IMR-90 (cell line): Measurements from ENCODE around the gene CEP68.

ENCODE experiments used
- CTCF ChIP-seq: conservative IDR thresholded peaks from 2 replicates; pipeline ENCODE4 v1.5.1; 2012; ENCODE audit warnings: mild to moderate bottlenecking, low read depth, low read length, improper control_type of control experiment
- ELK1 ChIP-seq: fragments of 150-350 bp; IDR thresholded peaks from 2 replicates; pipeline ENCODE4 v1.6.1; 2016; ENCODE audit warnings: low read depth, mild to moderate bottlenecking, low read length, moderate library complexity, borderline replicate concordance
- MAZ ChIP-seq: IDR thresholded peaks from 2 replicates; pipeline ENCODE4 v1.6.1; 2012; ENCODE audit warnings: low read depth, mild to moderate bottlenecking, low read length, improper control_type of control experiment, moderate library complexity, borderline replicate concordance
- NFE2L2 ChIP-seq: fragments of 150-350 bp; IDR thresholded peaks from 2 replicates; pipeline ENCODE4 v1.6.1; 2016; ENCODE audit warnings: low read depth, mild to moderate bottlenecking, low read length
- RAD21 ChIP-seq: IDR thresholded peaks from 2 replicates; pipeline ENCODE4 v1.6.1; 2012; ENCODE audit warnings: low read length, improper control_type of control experiment

GRCh38 chr2:65120990-65121693 lies 64.9 kb downstream of the CEP68 start:
- TF ChIP-seq CTCF, result no peak
- no peak for TF ChIP-seq ELK1
- TF ChIP-seq MAZ, result no peak
- TF ChIP-seq RAD21, result no peak
- no peak for TF ChIP-seq NFE2L2
